HPDE6-E6E7 (cell line): ENCODE results near the gene HDAC5.

Experiments
- DNase-seq: peaks from one replicate; pipeline ENCODE4 v3.0.0; 2011; ENCODE audit warnings: missing footprints; ENCODE audit errors: extremely low spot score

The HDAC5 gene

DNA sequence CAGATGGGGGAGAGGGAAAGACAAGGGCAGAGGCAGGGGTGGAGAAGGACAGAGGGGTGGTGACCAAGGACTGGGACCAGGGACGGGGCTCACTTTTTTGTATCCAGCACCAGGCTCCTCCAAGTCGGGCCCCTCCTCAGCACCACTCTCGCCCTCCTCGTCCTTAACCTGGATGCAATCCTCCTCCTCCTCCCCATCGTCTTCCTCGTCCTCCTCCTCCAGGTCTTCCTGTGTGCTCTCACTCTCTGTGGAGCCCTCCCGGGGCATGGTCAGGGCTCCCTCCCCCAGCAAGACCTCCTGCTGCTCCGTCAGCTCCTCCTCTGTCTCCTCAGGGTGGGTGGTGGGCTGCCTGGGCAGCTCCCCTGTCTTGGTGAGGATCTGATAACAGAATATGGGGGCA is 36.1 kb downstream of the HDAC5 start:
- DNase-seq, result no peak

GRCh38 chr17:44086364-44087311 is 36.8 kb downstream of the HDAC5 start:
- DNase-seq, result peak; percentile 96

GRCh38 chr17:44085908-44086307 is 37.5 kb downstream of the HDAC5 start:
- DNase-seq, result no peak

DNA sequence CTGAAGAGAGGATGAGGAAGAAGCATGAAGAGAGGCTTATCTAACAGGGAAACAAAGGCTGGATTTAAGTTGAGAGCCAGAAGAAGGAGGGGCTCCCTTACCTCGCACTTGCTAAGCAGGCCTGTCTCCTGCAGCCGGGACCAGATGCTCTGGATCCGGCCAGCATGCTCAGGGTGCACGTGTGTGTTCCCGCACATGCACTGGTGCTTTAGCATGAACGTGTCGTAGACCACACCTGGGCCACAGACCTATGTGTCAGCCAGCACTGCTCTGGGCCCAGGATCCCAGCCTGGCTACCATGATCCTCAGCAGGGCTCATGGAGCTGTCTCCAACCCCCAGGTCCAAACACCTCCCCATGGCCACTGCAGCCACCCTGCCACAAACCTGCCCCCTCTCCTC is 38.5 kb downstream of the HDAC5 start:
- no peak for DNase-seq

- DNase-seq, result no peak
Measured at GRCh38 chr17:44084131-44084538, 39.3 kb downstream of the HDAC5 start.

- peak; percentile 58 for DNase-seq
Measured at GRCh38 chr17:44083250-44083849, 40.1 kb downstream of the HDAC5 start.

GRCh38 chr17:44082256-44082927 is 41.0 kb downstream of the HDAC5 start:
- DNase-seq, result no peak

DNA sequence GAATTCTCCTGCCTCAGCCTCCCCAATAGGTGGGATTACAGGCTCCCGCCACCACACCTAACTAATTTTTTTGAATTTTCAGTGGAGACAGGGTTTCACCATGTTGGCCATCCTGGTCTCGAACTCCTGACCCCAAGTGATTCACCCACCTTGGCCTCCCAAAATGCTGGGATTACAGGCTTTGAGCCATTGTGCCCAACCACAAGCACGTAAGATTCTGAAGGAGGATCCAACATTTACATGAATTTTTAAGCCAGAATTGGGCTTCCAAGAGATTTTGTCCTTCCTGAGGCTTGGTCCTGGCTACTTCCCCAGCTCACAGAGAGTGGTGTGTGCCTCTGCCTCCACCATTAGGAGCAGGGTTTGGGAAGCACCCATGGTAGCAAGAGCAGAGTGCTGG is 41.8 kb downstream of the HDAC5 start:
- DNase-seq, result no peak

- DNase-seq, result no peak
Measured at GRCh38 chr17:44079877-44080821, 43.3 kb downstream of the HDAC5 start.

DNA sequence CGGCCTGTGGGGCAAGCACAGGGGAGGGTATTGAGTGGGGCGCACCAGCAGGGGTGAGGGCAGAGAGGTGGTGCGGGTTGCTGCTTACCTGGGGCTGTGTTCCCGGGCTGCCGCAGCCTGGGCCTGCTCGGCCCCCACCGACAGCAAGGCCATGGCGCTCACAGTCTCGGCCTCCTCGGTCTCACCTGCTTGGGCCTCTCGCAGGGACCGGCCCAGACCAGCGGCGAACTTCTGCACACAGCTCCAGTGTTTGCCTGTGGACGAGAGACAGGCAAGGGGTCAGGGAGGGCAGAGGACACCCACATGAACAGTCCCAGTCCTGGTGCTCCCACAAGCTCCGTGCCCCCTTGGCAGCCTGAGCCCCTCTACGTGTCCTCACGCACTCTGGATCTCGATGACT is 45.0 kb downstream of the HDAC5 start:
- no peak for DNase-seq

GRCh38 chr17:44077595-44077909 is 45.9 kb downstream of the HDAC5 start:
- no peak for DNase-seq

- no peak for DNase-seq
Measured at GRCh38 chr17:44076716-44077594, 46.5 kb downstream of the HDAC5 start.

GRCh38 chr17:44075598-44076293 is 47.7 kb downstream of the HDAC5 start:
- no peak for DNase-seq

- DNase-seq, result no peak
Measured at GRCh38 chr17:44074911-44075285, 48.5 kb downstream of the HDAC5 start.

- DNase-seq, result no peak
Measured at GRCh38 chr17:44074231-44074910, 49.1 kb downstream of the HDAC5 start.

DNA sequence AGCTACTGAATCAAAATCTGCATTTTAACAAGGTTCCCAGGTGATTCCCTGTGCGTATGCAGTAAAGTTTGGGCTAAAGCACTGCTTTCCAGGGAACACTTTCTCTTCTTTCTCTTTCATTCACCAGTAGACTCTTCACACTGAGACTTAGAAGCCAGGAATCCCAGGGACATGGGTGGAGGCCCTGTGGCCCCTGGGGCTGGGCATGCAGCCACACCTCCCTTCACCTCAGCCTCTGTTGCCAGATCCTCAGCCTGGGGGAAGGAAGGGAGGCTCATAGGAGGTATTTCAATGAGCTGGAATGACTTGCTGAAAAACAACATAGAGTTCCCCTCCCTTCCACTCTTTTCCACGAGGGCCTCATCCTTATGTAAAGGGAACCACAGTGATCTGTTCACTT is 51.7 kb downstream of the HDAC5 start:
- no peak for DNase-seq

DNA sequence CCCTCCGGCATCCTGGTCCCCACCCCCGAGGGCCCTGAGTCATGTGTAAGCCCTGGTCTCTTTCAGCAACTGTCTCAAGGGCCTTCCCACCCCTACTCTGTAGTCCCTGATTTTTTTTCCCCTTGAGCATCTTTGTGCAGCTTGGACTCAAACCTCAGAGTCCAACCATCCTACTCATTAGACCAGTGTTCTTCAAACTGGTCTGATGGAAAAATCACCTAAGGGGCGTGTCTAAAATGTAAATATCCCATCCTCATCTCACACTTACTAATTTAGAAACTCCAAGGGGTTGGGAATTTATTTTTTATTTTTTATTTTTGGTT is 52.3 kb downstream of the HDAC5 start:
- DNase-seq, result no peak

DNA sequence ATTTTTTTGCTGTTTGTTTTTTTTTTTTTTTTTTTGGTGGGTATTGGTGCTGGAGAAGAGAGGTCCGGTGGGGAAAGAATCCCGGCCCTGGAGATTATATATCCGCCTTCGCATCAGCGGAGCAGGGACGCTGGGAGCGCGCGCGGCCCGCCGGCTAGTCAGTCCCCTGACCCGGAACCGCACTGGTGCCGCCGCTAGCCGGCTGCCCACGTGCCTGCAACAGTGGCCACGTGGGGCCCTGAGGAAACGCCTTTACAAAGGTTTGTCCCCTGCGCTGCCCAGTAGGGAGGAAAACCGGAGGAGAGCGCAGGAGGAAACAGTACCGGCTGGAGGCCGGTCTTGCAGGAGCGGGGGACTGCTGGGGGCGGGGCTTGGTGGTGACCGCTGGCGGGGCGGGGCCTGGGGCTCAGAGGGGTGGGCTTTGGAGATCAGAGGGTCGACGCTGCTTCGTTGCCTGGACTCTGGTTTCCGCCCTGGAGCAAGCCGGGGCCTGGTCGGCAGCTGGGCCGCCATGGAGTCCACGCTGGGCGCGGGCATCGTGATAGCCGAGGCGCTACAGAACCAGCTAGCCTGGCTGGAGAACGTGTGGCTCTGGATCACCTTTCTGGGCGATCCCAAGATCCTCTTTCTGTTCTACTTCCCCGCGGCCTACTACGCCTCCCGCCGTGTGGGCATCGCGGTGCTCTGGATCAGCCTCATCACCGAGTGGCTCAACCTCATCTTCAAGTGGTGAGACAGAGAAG is 52.8 kb downstream of the HDAC5 start, which contains the start of gene G6PC3:
Gene G6PC3, plus strand, starts transcription at position 281 of the 743 bp plus-strand sequence. Its CDS starts 231 bp downstream, at position 512.
- peak; percentile 99 for DNase-seq

GRCh38 chr17:44069974-44070454 is 53.4 kb downstream of the HDAC5 start:
- DNase-seq, result no peak
